Stimulated activated naive CD8-positive, alpha-beta T cell treated with anti-CD3 and anti-CD28 coated beads, Interleukin-15, amount 100 ng/mL, for 72 hours (primary cell): ENCODE data around the gene NDFIP2.

Source experiments
- ATAC-seq: fragments of 150-1000 bp; cut with Tn5 transposase; 2 replicates; pipeline ENCODE4 v1.10.0; 2021; ENCODE audit warnings: mild to moderate bottlenecking, moderate library complexity
- DNase-seq, 2 donors: peaks; one replicate each; pipeline ENCODE4 v3.0.0; 2021 to 2022
- H3K27ac Mint-ChIP-seq, 2 donors: one replicate each; pipeline ENCODE4 v1.8.0; 2022; ENCODE audit warnings: mild to moderate bottlenecking in 2 of 2, mixed read lengths in 2 of 2, moderate library complexity in 2 of 2
- H3K27me3 Mint-ChIP-seq: one replicate; pipeline ENCODE4 v1.8.0; 2022; ENCODE audit warnings: mixed read lengths
- H3K4me1 Mint-ChIP-seq: one replicate; pipeline ENCODE4 v1.8.0; 2022; ENCODE audit warnings: mild to moderate bottlenecking, mixed read lengths
- H3K4me3 Mint-ChIP-seq, 2 donors: one replicate each; pipeline ENCODE4 v1.8.0; 2022; ENCODE audit warnings: mild to moderate bottlenecking in 2 of 2, mixed read lengths in 2 of 2, moderate library complexity in 1 of 2
- H3K9me3 Mint-ChIP-seq, 2 donors: one replicate each; pipeline ENCODE4 v1.8.0; 2022; ENCODE audit warnings: mixed read lengths in 2 of 2

NDFIP2 gene

GRCh38 chr13:79529817-79530216 is 48.9 kb downstream of the NDFIP2 start:
- Mint-ChIP-seq H3K4me3 (no peak overlapping the region), H3K27ac (no peak overlapping the region), H3K4me1 (peaks cover 16% of the 10 kb centered on the region), H3K9me3 (no peaks in the 10 kb centered on the region), H3K27me3 (no peaks in the 10 kb centered on the region)
- no peak for ATAC-seq
- DNase-seq = no peak

GRCh38 chr13:79530270-79530669 is 49.3 kb downstream of the NDFIP2 start:
- no peak for ATAC-seq
- no peaks in the 10 kb centered on the region for H3K9me3 Mint-ChIP-seq
- DNase-seq = no peak
- H3K27me3 Mint-ChIP-seq = no peaks in the 10 kb centered on the region
- H3K4me3 Mint-ChIP-seq = no peak overlapping the region
- no peak overlapping the region for H3K27ac Mint-ChIP-seq
- H3K4me1 Mint-ChIP-seq = peaks cover 16% of the 10 kb centered on the region

DNA sequence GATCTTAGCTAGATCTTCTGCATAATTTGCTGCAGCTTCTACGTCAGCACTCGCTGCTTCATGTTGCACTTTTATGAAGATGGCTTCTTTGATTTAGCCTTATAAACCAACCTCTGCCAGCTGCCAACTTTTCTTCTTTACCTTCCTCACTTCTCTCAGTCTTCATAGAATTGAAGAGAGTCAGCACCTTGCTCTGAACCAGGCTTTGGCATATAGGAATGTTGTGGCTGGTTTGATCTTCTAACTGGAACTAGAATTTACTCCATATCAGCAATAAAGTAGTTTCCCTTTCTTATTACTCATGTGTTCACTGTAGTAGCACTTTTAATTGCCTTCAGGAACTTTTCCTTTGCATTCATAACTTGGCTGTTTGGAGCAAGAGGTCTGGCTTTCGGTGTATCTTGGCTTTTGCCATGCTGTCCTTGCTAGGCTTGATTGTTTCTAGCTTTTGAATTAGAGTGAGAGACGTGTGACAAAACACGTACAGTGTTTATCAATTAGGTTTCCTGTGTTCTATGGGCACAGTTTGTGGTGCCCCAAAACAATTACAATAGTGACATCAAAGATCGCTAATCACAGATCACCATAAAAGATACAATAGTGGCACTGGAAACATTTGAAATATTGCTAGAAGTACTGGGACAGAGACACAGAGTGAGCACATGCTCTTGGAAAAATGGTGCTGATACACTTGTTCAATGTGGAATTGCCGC is 50.7 kb downstream of the NDFIP2 start:
- Mint-ChIP-seq H3K4me1 (peaks cover 16% of the 10 kb centered on the region), H3K9me3 (no peaks in the 10 kb centered on the region), H3K4me3 (no peak overlapping the region), H3K27me3 (no peaks in the 10 kb centered on the region), H3K27ac (no peak overlapping the region)
- no peak for ATAC-seq
- DNase-seq = no peak

DNA sequence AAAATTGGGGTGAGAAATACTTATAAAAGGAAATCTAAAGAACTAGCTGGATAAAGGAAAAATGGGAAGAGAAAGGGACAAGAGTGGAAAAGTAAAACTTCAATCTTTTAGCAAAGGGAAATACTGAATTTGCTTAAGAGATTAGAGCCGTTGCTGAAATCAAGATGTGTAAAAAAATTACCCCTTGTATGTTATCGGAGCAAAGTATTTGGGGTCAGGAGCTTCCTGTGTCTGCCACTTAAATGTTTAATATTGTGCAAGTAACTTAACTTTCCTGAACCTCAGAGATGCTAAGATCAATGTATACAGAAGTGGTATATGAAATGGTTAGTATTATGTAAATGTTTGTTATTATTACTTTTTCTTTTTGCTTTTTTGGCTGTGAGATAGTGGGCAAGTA is 51.6 kb downstream of the NDFIP2 start:
- DNase-seq (no peak), ATAC-seq (no peak)
- Mint-ChIP-seq H3K9me3 (no peaks in the 10 kb centered on the region), H3K27ac (no peak overlapping the region), H3K4me3 (no peak overlapping the region), H3K4me1 (peaks cover 16% of the 10 kb centered on the region), H3K27me3 (no peaks in the 10 kb centered on the region)

- ATAC-seq (no peak), DNase-seq (no peak)
- no peak overlapping the region for H3K27ac Mint-ChIP-seq
- H3K9me3 Mint-ChIP-seq = no peaks in the 10 kb centered on the region
- H3K4me3 Mint-ChIP-seq = no peak overlapping the region
- H3K27me3 Mint-ChIP-seq = no peaks in the 10 kb centered on the region
- H3K4me1 Mint-ChIP-seq = peaks cover 16% of the 10 kb centered on the region
Measured at GRCh38 chr13:79533781-79534400, 52.9 kb downstream of the NDFIP2 start.

GRCh38 chr13:79534596-79534995 is 53.6 kb downstream of the NDFIP2 start:
- ATAC-seq = no peak
- Mint-ChIP-seq H3K4me1 (peaks cover 16% of the 10 kb centered on the region), H3K27ac (peak overlapping the region in 1 of 2 donors; percentile 49), H3K4me3 (no peak overlapping the region), H3K9me3 (no peaks in the 10 kb centered on the region), H3K27me3 (no peaks in the 10 kb centered on the region)
- no peak for DNase-seq

- Mint-ChIP-seq H3K27me3 (no peaks in the 10 kb centered on the region), H3K4me3 (no peak overlapping the region), H3K27ac (no peak overlapping the region), H3K9me3 (no peaks in the 10 kb centered on the region), H3K4me1 (no peaks in the 10 kb centered on the region)
- ATAC-seq (no peak), DNase-seq (no peak)
Measured at GRCh38 chr13:79538757-79539156, 57.8 kb downstream of the NDFIP2 start.

- Mint-ChIP-seq H3K27me3 (no peaks in the 10 kb centered on the region), H3K27ac (no peak overlapping the region), H3K4me1 (no peaks in the 10 kb centered on the region), H3K4me3 (no peak overlapping the region), H3K9me3 (no peaks in the 10 kb centered on the region)
- ATAC-seq (no peak), DNase-seq (no peak)
Measured at GRCh38 chr13:79540504-79540903, 59.5 kb downstream of the NDFIP2 start.

DNA sequence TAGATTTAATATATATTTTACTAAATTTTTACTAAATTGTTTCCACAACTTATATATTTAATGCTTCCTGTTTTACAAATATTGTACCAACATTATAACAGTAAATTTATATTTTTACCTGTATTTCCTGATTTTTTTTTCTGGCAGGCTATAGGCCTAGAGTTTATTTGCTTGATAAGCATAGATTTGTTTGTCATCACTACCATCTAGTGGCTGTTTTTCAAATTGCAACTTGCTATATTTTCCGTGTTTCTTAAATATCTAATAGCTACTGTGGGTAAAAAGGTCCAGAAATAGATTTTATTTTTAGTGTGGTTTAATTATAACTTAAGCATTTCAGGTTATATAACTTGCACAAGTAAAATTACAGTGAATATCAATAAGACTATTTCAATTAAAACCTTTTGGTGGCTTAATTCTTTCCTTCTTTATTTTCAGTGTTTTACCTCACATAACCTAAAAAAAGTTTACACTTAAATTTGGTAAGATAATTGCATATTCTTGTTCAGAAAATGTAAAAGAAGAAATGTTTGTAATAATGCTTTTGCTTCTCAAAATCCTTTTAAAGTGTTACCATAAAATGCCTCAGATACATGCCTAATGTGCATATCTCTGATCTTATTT is 60.6 kb downstream of the NDFIP2 start:
- Mint-ChIP-seq H3K27me3 (no peaks in the 10 kb centered on the region), H3K27ac (no peak overlapping the region), H3K4me1 (no peaks in the 10 kb centered on the region), H3K9me3 (no peaks in the 10 kb centered on the region), H3K4me3 (no peak overlapping the region)
- no peak for DNase-seq
- peak; percentile 52 for ATAC-seq

DNA sequence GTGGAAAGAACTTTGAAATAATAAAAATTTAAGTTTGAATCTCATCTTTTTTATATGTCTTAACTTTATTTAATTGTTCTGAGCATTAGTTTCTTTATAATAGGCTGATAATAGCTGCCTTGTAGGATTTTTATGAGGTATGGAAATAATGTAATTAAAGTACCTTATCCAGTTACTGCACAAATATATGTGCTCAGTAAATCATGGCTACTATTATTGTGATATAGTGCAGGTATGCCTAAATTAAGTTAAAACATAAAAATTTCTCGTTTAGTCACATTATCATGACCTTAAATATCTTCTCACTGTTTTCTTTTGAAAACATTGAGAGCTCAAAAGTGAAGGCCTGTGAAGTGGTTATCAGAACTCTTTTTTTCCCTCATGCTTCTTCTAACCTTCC is 62.9 kb downstream of the NDFIP2 start:
- ATAC-seq (no peak), DNase-seq (no peak)
- H3K4me1 Mint-ChIP-seq = peaks cover 6% of the 10 kb centered on the region
- H3K27me3 Mint-ChIP-seq = no peaks in the 10 kb centered on the region
- H3K9me3 Mint-ChIP-seq = no peaks in the 10 kb centered on the region
- no peak overlapping the region for H3K4me3 Mint-ChIP-seq
- no peak overlapping the region for H3K27ac Mint-ChIP-seq

DNA sequence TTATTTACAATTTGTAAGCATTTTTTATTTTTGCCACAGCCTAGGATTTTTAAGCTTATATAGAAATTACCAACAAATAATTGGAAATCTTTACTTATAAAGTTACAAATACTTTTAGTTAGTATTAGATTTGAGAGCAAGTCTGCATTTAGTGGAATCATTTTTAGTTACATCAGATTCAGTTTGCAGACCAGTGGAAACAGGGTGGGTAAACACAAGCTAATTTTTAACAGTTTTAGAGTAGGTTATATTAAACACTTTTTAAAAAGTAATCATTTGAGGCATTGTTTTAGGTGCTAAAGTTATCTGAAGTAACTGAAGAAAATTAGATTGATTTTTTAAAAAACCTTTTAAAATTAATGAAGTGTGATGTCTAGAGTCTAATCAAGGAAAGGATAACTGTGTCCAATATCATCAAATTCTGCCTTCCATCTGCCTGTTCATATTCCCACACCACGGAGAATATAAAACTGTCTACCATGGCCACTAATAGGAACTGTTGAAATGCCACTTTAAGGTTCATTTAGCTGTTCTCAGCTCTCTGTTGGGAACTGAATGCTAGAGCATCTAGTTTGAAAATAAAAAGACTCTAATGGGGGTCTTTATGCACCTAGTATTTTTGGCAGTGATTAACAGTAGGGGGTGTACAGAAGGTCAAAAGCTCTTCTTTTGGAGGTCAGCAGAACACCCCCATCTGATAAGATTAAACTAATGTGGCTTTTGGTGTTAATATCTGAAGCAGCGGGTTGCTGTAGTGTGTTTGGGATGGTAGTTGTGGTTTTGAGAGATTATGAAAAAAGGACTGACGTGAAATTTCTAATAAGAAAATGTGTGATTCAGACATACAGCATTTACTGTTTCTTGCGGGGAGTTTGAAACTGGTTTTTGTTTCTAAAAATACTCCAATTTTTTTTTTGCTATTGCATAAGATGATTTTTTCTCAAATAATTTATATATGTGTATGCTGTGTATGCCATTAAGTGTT is 66.5 kb downstream of the NDFIP2 start:
- Mint-ChIP-seq H3K27ac (no peak overlapping the region), H3K4me1 (peaks cover 6% of the 10 kb centered on the region), H3K9me3 (no peaks in the 10 kb centered on the region), H3K4me3 (no peak overlapping the region), H3K27me3 (no peaks in the 10 kb centered on the region)
- no peak for DNase-seq
- no peak for ATAC-seq

GRCh38 chr13:79548902-79549301 is 67.9 kb downstream of the NDFIP2 start:
- Mint-ChIP-seq H3K9me3 (no peaks in the 10 kb centered on the region), H3K27me3 (no peaks in the 10 kb centered on the region), H3K27ac (no peak overlapping the region), H3K4me1 (peaks cover 6% of the 10 kb centered on the region), H3K4me3 (no peak overlapping the region)
- ATAC-seq (no peak), DNase-seq (no peak)

DNA sequence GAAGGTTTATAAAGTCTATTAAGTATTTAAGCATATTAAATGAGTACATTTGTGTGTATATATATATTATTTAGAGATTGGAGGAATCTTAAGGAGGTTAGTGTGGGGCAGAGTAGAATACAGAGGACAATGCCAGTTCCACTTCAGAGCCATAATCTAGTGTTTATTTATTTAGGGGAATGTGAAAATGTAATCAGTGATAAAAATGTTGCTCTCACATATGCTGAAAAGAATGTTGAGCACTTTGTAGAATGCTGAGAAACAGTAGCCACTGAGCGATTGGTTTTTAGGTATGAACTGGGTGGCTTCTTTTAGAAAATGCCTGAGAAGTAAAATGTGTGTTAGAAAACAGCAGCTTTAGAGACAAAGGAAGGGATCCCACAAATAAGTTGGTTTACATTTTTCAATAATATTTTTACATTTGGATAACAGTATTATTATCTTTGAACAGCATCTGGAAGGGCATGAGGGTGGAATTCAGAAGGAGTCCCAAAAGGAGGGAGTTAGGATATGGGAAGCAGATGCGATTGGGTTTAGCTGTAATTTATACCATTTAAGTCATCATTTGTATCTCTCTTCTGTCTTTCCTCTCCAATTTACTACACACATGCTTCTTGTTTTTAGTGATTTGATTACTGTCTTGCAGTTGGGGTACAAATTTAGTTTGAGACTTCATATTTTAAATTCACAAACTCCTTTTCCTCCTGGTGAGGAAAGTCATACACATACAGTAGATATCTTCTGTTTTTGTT is 68.6 kb downstream of the NDFIP2 start:
- DNase-seq = no peak
- Mint-ChIP-seq H3K4me1 (peaks cover 6% of the 10 kb centered on the region), H3K4me3 (no peak overlapping the region), H3K27me3 (no peaks in the 10 kb centered on the region), H3K9me3 (no peaks in the 10 kb centered on the region), H3K27ac (no peak overlapping the region)
- ATAC-seq = no peak

DNA sequence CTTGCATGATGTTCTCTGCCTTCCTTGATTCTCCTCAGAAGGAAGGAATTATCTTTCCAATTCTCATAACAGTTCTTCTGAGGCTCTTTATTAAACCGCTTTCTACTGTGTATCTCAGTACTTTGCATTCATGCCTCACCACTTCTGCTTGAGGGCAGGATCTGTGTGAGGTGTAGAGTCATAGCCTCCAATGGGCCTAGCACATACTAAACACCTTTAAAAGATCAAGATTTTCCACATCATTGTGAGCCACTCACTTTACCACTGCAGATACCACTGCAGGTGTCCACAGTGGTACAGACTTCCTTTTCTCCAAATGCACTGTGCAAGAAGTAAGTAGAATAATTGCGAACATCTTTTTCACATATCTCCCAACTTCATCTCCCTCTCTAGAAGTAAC is 76.7 kb downstream of the NDFIP2 start:
- no peak for ATAC-seq
- peaks cover 17 to 32% of the 10 kb centered on the region in 2 donors for H3K9me3 Mint-ChIP-seq
- H3K27me3 Mint-ChIP-seq = peaks cover 13% of the 10 kb centered on the region
- no peak overlapping the region for H3K27ac Mint-ChIP-seq
- H3K4me1 Mint-ChIP-seq = no peaks in the 10 kb centered on the region
- H3K4me3 Mint-ChIP-seq = no peak overlapping the region
- DNase-seq = no peak

- ATAC-seq (no peak), DNase-seq (no peak)
- H3K9me3 Mint-ChIP-seq = peaks cover 42 to 58% of the 10 kb centered on the region in 2 donors
- no peak overlapping the region for H3K27ac Mint-ChIP-seq
- H3K4me3 Mint-ChIP-seq = no peak overlapping the region
- H3K4me1 Mint-ChIP-seq = no peaks in the 10 kb centered on the region
- peaks cover 24% of the 10 kb centered on the region for H3K27me3 Mint-ChIP-seq
Measured at GRCh38 chr13:79560954-79561353, 80.0 kb downstream of the NDFIP2 start.
